HG02642 (cell line): ENCODE measurements around the gene PPP2R2D.
A peak's percentile ranks its signal among the peaks of the same experiment; 100 is the strongest.

Source experiments
- ATAC-seq: cut with Tn5 transposase; IDR thresholded peaks from one replicate; pipeline ENCODE4 v1.9.1; 2021; ENCODE audit warnings: mild to moderate bottlenecking; ENCODE audit not compliant: unreplicated experiment, poor library complexity

Gene PPP2R2D

DNA sequence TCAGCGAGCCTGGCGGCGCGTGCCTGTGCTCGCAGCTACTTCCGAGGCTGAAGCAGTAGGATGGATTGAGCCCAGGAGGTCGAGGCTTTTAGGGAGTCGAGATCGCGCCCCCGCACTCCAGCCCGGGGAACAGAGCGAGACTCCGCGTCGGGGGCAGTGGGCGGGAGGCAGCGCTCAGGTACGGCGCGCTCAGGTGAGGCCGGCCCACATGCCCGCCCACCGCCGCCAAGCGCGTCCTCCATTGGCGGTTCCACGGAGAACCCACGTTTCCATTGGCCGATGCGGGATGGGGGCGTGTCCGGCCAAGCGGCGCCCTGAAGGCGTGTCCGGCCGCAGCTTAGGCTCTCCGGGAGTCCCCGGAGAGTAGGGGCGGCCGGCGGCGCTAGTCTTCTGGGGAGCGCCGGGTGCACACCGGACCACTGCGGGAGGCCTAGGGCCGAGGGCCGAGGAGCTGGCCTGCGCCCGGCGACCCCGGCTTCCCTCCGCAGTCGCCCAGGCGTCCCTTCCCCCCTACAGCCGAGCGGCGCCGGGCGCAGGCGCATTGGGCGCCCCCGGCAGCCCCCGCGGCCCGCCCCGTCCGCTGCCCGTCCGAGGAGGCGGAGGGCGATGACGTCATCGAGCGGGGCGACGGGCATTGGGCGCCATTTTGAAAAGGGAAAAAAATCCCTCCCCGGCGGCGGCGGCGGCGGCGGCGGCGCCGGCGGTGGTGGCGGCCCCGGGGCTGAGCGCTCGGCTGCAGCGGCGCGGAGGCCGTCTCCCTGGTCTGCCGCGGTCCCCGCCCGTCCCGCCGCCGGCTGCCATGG is at the start of gene PPP2R2D:
TSS of gene PPP2R2D (plus strand) at position 659 of the 803 bp plus-strand sequence. CDS start at position 800, 141 bp downstream.
- peak; percentile 91 for ATAC-seq

DNA sequence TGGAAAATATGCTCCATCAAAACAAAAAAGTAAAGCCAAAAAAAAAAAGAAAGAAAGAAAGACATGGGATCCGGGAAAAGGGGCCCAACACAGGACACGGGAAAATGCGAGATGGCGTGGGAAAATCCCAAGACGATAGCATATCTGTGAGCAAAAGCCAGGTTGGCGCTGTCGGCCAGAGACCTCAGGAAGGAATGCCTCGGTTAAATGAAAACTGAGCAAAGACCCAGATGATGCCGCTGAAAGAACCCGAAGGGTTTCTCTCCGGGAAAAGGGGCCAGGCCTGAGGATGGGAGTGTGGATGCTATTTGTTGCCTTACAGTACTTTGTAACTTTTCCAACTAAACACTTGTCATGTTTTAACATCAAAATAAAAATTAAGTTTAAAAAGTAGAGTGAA is 49.5 kb upstream of the PPP2R2D start:
- no peak for ATAC-seq

DNA sequence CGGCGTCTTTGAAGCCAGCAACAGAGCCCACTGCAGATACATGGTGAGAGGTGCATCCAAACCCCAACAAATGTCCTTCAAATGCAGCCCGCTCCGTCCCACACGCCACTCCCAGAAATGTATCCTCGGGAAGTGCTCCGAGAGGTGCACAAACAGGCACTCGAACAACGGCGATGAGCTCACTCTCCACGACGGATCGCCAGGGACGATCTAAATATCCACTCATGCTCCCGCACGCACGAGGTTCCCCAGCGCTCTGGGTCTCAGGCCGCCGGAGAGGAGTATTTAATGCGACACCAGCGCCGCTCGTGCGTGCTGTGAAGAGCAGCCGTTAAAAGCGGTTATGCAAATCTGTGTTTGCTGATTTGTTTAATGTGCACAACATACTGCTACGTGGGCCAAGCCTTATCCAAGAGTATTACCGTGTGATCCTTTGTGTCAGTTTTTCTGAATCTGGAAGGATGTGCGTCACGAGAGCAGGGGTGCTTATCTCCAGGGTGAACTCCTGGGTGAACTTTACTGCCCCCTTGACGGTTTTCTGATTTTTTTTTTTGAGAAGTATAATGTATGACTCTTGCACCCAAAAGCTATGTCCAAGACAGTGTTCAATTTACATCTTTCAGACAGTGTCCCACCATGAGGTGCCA is 48.5 kb upstream of the PPP2R2D start:
- no peak for ATAC-seq

DNA sequence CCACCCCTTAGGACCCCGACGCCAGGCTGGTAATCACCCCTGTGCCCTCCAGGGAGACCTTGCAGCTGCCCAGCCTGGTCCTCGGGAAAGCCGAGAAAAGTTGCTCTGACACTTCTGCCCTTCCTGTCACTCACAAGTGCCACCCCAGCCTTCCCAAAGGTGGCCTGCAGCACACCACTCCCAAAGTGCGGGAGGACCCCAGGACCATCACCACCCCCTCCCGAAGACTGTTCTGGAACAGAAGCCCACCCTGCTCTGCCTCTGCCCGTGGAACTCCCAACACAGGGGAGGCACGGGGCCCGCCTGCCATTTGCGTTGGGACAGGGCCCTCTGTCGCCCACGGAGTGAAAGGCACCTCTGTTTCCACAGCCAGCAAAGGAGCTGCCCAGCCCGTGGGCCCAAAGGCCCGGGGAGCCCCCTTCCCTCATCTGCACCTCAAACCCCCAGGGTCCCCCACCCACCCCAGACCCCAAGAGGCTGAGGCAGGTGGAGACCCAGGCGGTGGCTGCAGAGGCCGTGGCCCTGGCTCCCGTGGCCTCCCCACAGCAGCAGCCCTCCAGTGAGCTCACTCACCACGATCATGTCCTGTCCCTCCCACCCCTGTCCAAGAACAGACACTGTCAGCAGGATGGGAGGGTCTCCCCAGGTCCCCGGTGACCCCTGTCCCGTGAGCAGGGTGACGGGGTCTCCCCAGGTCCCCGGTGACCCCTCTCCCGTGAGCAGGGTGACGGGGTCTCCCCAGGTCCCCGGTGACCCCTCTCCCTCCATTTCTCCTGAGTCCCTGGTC is 47.8 kb upstream of the PPP2R2D start:
- no peak for ATAC-seq

DNA sequence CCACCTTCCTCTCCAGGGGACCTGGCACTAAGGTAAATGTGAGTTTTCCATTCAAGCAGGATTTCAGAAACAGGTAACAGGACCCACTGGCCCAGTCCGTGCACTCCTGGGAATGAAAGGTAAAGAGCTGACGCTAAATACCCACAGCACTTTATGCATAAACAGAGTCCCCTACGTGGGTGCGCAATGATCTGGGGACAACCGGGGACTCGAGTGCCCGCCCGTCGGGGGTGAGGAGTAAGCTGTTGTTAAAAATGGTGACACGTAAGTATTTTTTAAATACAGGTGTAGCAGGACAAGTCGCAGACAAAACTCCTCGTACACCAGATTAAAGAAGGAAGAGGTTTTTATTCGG is 47.2 kb upstream of the PPP2R2D start:
- no peak for ATAC-seq

DNA sequence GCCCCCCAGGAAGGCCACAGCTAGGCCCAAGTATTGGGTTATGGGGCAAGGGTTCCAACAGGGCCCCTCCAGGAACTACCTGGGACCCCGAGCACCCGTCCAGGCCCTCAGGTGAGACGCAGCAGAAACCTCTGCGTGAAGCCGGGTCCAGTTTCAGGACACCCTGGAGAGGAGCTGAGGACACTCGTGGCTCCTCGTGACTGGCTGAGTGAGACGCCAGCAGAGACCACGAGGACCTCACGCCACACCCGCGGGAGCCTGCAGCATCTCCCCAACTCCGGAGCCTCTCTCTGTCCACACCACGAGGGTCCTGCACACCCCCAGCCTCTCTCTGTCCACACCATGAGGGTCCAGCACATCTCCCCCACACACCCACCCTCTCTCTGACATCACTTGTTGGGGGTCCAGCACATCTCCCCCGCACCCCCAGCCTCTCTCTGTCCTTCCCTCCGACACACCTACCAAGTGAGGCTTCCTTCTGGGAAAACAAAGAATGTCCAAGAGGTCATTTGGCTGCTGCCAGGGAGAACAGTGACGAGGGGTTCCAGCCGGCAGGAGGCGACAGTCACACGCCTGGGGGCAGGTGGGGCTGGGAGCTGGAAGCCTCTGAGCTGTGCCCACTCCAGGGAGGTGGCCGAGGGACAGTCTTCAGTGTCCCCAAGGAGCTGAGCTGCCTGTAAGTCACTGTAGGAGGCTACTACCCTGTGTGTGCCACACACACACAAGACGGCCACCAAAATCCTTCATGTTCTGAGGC is 46.1 kb upstream of the PPP2R2D start:
- ATAC-seq: no peak

DNA sequence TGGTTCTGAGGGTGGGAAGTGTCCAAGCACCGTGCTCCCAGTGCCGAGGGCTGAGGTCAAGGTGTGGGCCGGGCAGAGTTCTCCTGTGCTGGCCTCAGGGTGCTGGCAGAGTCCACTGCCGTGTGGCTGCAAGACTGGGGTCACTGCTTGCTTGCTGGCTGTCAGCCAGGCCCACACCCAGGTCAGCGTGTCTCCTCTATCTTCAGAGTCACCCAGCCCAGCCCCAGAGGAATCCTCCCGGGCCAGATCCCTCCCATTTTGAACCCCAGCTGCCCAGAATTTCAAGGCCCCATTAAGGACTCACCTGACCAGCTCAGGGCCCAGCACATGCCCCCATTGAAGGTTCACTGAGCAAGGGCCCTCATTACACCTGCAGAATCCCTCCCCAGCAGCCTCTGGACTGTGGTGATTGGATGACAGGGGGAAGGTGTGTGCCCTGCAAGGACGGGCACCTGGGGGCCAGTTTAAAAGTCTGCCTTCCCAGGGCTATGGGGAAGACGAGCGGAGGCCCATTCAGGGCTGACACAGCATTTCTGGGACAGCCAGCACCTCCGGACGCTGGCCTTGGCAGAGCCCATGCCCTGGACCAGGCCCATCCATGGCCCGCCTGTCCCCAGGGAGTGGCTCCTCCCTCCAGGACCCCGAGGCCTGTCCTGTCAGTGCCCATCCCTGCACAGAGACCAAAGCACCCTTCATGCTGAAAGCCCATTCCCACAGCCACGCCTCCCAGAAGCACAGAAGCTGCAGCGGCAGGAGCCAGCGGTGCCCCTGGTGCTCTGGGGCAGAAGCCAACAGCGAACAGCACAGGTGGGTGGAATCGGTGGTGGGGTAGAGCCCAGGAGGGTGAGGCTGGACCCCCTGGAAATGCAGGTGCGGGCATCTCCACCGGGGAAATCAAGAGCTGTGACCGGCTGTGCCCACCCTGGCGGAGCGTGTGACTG is 45.1 kb upstream of the PPP2R2D start:
- ATAC-seq: no peak

DNA sequence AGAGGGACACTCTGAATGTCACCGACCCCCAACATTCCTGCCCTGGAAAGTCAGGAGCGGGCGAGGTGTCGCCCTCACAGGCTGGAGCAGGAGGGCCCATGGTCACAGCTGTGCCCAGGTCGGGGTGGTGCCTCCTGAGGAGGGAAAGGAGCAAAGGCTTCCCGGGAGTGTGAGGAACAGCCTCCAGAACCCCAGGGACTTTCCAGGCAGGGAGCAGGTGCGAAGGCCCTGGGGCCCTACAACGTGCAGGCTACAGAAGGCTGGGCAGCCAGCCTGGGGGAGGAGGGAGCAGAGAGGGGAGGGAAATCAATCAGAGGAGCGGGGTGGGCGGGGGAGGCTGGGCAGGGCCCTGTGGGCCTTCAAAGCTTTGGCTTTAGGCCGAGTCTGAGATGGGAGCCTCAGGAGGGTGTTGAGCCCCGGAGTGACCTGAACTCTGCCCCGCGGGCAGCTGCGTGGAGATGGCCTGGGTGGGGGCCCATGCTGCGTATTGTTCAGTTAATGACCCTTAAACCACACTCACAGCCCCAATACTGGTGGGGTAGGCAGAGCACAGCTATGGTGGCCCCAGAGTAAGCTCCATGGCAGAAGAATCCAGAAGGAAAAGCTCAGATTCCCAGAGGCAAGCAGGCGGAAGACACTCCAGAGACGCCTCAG is 44.2 kb upstream of the PPP2R2D start:
- no peak for ATAC-seq

DNA sequence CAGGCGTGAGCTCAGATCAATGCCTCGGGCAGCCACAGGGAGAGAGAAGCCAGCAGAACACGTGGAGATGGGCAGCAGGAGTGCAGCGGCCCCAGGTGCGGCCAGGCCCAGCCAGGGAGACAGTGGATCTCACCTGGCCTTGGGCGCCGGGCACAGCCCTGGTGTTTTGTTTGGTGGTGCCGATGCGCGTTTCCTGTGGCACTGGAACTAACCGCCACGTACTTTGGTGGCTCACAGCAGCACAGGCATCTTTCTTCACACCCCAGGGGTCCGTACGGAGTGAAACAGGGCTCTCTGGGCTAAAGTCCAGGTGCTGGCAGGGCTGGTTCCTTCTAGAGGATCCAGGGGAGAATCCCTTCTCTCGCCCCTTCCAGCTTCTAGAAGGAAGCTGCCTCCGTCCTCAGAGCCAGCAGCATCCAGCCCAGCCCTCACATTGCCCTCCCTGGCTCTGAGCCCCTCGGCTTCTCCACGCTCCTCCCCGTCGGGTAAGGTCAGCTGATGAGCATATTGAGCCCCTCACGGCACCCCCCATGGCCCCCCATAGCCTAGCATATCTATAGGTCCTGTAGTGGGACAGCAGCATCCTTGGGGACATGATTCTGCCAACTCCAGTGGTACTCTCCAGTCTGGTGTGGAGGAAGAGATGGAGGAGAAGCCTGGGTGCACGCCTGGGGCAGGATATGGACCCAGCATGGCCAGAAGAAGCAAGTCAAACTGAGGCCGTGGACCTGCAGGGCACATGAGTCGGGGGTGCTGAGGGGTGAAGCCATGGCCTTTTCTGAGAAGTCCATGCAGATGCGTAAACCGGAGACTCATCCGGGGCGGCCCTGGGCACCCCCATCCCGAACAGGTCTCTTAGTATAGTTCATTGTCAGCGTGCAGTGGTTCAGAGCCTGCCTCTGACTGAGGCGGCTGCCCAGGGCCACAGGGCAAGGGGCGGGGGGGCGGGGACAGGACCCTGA is 43.4 kb upstream of the PPP2R2D start:
- no peak for ATAC-seq

DNA sequence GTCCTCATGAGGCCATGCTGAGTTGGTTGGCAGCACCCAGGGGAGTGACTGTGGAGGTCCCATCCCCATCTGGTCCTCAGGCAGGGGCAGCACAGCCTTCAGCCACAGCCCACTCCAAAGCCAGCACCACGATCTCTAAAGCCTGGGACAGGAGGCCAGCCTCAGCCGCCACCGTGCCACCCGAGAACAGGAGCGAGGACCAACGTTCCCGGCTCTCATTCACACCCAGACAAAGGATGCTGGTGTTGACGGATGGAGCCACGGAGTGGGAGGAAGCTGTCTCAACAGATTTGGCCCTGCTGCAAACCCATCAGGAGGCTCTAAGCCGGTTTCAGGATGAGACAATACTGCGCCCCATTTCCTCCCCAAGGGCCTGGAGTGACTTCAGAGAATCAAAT is 42.7 kb upstream of the PPP2R2D start:
- ATAC-seq: no peak

DNA sequence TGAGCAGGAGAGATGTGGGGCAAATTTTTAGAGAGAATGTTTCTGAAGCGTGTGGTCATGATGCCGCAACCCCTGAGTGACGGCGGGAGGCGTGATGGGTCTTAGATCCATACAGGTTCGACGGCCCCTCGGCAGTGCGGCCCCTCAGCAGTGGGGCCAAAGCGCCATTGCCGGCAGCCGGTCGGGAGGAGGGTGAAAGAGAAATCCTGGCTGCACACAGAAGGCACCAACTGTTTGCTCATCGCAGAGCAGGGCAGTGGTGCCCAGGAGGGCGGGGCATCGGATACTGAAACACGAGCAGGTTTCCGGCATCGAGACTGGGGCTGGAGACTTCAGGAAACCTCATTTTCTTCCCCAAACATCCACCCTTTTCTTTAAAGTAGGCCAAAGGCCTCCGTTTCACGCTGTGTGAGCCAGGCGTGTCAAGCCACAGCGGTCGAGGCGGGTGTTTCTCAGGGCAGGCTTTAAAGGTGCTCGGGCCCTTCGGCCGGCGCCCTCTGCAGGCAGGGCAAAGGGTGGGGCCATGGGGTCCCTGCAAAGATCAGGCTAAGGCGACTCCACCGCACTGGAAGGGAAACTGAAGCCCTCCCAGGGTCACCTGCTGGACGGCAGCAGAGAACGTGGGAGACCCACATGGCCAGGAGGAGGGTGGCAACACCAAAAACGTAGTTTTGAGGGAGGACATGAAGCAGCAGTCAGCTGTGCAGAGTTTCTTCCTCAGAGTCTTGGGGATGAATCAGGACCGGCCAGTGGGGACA is 42.0 kb upstream of the PPP2R2D start:
- ATAC-seq: no peak

DNA sequence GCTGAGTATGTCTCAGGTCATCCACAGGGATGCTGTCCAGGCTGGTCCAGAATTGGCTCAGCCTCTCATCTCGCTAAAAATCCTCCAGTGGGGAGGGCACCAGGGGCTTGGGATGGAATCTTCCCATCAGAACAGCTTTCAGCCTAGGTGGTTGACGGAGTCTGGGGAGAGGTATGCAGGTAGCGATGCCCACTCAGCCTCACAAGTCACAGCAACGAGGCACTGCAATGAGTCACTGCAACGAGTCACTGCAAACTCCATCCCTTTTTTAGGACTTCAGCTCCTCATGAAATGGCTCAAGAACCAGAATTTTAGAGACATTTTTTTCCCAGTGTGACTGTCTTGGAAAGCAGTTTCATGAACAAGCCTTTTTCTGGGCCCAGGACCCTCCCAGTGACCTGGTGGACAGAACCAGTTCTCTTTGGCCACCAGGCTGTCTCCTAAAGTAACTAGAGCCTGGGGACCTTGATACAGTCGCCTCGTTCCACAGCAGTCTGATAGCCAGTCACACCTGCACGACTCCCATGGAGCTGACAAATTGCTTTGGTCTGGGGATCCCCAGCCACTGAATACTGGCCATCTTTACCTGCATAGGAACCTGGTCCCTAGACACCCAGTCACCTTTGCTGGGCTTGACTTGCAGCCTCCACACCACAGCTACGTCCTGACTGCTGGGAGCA is 41.3 kb upstream of the PPP2R2D start:
- ATAC-seq: no peak

DNA sequence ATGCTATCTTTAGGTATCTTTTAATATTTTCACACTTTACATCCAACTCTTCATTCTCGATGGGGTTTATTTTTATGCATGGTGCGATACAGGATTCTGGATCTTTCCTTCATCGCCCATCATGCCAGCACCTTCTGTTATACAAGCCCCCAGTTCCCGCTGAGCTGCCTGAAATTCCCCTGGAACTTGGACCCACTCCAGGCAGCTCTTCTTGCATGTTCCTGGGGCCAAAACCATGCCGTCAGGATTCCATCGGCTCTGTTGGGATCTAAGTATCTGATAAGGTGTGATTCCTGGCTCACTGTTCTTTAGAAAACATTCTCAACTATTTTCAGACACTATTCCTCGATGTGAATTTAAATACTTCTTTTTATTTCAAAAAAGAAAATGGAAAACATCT is 40.5 kb upstream of the PPP2R2D start:
- no peak for ATAC-seq

DNA sequence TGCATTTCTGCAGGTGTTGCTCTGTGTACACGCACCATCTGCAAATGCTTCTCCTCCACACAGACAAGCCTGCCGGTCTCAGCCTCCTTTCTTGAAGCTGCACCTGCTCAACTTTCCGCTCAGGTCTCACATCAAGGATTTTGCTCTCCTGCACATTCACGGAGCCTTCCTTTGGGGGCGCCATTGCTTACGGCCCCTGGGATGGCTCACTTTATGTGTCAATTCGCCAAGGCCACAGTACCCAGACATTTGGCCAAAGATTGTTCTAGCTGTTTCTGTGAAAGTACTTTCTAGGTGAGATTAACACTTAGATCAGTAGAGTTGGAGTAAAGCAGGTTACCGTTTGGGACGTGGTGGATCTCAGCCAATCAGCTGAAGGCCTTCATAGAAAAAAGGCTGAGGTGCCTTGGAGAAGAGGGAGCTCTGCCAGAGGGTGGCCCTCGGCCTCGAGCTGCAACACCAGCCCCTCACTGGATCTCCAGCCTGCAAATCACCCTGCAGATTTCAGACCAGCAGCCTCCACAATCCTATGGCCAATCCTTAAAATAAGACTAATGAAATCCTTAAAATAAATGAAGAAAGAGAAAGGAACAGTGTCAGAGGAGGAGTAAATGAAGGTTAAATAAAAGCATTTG is 39.9 kb upstream of the PPP2R2D start:
- ATAC-seq: no peak

DNA sequence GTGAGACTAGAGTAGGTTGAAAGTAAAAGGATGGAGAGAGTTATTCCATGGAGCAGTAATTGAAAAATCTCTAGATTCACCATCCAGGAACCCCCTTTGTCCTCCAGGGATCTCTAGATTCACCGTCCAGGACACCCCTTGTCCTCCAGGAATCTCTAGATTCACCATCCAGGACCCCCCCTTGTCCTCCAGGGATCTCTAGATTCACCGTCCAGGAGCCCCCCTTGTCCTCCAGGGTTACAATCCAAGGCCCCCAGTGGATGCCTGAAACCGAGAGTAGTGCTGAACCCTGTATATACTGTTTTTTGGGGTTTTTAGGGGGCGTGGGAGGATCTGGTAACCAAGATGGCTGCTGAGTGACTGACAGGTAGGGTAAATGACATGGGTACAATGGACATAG is 38.3 kb upstream of the PPP2R2D start:
- ATAC-seq: no peak

DNA sequence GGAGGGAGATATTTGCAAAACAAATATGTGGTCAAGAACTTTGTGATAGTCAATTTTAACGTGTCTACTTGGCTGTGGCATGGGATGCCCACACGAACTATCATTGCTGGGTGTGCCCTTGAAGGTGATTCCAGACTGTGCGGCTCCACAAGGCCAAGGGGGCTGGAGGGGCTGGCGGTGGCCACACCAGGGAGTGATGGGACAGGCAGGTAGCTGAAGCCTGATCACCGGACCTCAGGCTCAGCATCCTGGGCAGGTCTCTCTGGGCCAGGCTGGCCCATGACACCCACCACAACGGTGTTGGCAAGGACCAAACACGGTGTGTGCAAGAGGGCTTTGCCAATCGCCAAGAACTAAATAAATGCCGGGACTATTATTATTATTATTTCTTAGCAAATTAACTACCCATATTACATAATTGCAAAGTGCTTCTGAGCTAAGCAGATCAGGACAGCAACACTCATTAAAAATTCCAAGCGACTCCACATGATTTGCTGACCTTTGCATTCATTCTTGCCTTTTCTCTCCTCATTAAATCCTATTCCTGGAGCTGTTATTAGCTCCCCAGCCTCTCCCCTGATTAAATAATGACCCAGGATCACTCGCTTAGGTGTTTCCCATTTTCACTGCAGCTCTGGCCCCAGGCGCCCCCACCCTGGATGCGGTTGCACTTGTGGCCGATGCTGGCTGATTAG is 35.4 kb upstream of the PPP2R2D start:
- ATAC-seq: no peak
